BLaER1 treated with 17β-estradiol and CSF1 and Interleukin-3, amounts not matched to agents 10 nM and 100 nM (cell line): ENCODE data around the gene PPFIA1.
"Not testable (repeated sequence)": the region's sequence is repeated elsewhere in the genome, so short reads cannot be mapped to it uniquely, and the experiment has no call there.

ENCODE experiments used
- H3K27ac ChIP-seq, 11 experiments: shearing (Covaris generic); formaldehyde crosslinking; 2 replicates each; pipeline ENCODE4 v1.8.1; 2022
- H3K27me3 ChIP-seq, 11 experiments: shearing (Covaris generic); formaldehyde crosslinking; 2 replicates each; pipeline ENCODE4 v1.8.1; 2022
- H3K36me3 ChIP-seq, 11 experiments: shearing (Covaris generic); formaldehyde crosslinking; 2 replicates each; pipeline ENCODE4 v1.8.1; 2022
- H3K4me1 ChIP-seq, 10 experiments: shearing (Covaris generic); formaldehyde crosslinking; 2 replicates each; pipeline ENCODE4 v1.8.1; 2022
- H3K4me2 ChIP-seq, 11 experiments: shearing (Covaris generic); formaldehyde crosslinking; 2 replicates each; pipeline ENCODE4 v1.8.1; 2022
- H3K4me3 ChIP-seq, 10 experiments: shearing (Covaris generic); formaldehyde crosslinking; 2 replicates each; pipeline ENCODE4 v1.8.1; 2022
- H3K9ac ChIP-seq, 11 experiments: shearing (Covaris generic); formaldehyde crosslinking; 2 replicates each; pipeline ENCODE4 v1.8.1; 2022
- H3K9me3 ChIP-seq, 11 experiments: shearing (Covaris generic); formaldehyde crosslinking; replicated peaks in 1 of 11; 2 replicates each; pipeline ENCODE4 v1.8.1; 2022
- H4K20me1 ChIP-seq, 11 experiments: shearing (Covaris generic); formaldehyde crosslinking; 2 replicates each; pipeline ENCODE4 v1.8.1; 2022
- Cebpa-rat ChIP-seq, 11 experiments: shearing (Covaris generic); IDR thresholded peaks; 2 replicates each; pipeline ENCODE4 v1.8.1; 2022

PPFIA1 gene

DNA sequence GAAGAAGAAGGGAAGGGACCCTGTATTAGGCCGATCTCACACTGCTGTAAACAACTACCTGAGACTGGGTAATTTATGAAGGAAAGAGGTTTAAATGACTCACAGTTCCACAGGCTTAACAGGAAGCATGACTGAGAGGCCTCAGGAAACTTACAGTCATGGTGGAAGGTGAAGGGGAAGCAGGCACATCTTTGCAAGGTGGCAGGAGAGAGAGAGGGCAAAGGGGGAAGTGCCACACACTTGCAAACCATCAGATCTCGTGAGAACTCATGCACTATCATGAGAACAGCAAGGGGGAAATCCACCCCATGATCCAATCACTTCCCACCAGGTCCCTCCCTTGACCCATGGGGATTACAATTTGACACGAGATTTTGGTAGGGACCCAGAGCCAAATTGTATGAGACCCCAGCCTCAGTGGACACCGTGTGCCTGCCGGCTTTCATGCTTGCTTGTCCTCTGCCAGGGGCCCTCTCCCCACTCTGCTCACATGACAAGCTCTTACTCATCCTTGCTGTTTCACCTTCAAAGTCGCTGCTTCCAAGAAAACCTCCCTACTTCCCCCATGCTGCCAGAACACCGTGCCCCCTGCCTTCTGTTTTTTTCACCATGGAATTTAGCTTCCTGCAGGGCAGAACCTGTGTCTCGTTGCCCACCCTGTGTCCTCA, 23.3 kb upstream of the PPFIA1 start:
- Histone ChIP-seq H3K36me3 (no peaks in the 10 kb centered on the region), H3K4me1 (peaks cover 0 to 8% (median 4%) of the 10 kb centered on the region in 10 experiments; a peak in 7 of 20 replicates), H3K27ac (no peak overlapping the region), H3K9ac (no peak overlapping the region), H3K4me2 (peak overlapping the region in 3 of 11 experiments; percentile 11 to 31 (median 11); a peak in 1 of 22 replicates), H3K9me3 (peaks cover 0 to 9% (median 0%) of the 10 kb centered on the region in 11 experiments; a peak in 3 of 22 replicates), H4K20me1 (no peaks in the 10 kb centered on the region), H3K4me3 (no peak overlapping the region), H3K27me3 (no peaks in the 10 kb centered on the region)
- no peak for TF ChIP-seq Cebpa-rat (IDR thresholded peaks at IDR 0.05)

DNA sequence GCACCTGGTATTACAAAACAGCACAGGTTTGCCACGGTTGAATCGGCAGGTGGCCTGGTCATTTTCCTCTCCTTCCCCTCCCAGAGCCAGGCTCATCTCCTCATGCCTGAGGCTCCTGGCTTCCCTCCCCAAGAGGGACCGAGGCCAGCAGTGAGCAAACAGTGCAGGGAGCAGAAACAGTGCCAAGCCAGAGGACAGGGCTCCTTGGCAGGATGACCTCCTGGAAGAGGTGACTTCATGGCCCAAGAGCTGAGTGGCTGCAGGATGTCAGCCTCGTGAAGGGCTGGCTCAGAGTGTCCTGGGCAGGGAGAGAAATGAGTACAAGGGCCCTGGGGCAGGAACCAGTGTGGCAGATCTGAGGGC, 22.8 kb upstream of the PPFIA1 start:
- TF ChIP-seq Cebpa-rat (IDR thresholded peaks at IDR 0.05) = no peak
- H3K4me3 ChIP-seq = no peak overlapping the region
- H3K27ac ChIP-seq = no peak overlapping the region
- H3K4me2 ChIP-seq = peak overlapping the region in 3 of 11 experiments; percentile 11 to 31 (median 11); a peak in 1 of 22 replicates
- H3K36me3 ChIP-seq = no peaks in the 10 kb centered on the region
- no peaks in the 10 kb centered on the region for H4K20me1 ChIP-seq
- H3K9ac ChIP-seq = no peak overlapping the region
- peaks cover 0 to 9% (median 0%) of the 10 kb centered on the region in 11 experiments; a peak in 3 of 22 replicates for H3K9me3 ChIP-seq
- peaks cover 0 to 9% (median 5%) of the 10 kb centered on the region in 10 experiments; a peak in 13 of 20 replicates for H3K4me1 ChIP-seq
- no peaks in the 10 kb centered on the region for H3K27me3 ChIP-seq

DNA sequence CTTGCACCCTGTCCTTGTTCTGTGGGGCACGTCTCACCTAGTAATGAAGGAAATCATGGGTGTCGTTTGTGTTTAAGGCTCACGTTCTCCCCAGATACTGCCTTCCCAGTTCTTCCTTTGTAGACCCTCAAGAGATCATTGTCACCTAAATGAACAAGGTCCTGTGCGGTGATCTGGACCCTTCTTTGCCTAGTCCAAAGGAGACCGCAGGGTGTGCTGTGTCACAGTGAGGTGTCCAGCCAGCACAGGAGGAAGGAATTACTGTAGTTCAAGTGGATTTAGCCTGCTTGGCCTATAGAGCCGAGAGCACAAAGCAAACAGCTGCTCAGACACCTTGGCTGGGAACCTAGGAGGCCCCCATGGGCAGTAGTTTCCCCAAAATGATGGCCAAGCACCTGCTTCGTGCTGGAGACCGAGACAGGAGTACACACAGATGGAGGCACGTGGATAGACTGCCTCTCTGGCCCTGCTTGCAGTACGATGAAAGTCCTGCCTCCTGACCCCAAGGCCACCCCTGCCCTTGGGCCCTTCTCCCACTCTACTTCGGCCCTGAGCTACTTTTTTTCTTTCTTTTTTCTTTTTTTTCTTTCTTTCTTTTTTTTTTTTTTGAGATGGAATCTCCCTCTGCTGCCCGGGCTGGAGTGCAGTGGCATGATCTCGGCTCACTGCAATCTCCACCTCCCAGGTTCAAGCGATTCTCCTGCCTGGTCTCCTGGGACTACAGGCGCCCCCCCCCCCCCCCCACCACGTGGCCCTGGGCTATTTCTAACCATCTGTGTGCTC, 19.4 kb upstream of the PPFIA1 start:
- peaks cover 0 to 9% (median 0%) of the 10 kb centered on the region in 11 experiments; a peak in 3 of 22 replicates for H3K9me3 ChIP-seq
- no peak overlapping the region for H3K27ac ChIP-seq
- no peaks in the 10 kb centered on the region for H4K20me1 ChIP-seq
- H3K4me3 ChIP-seq = no peak overlapping the region
- H3K27me3 ChIP-seq = no peaks in the 10 kb centered on the region
- no peaks in the 10 kb centered on the region for H3K36me3 ChIP-seq
- H3K9ac ChIP-seq = no peak overlapping the region
- no peak for TF ChIP-seq Cebpa-rat (IDR thresholded peaks at IDR 0.05)
- peak overlapping the region in 3 of 11 experiments; percentile 2 to 51 (median 42); a peak in 2 of 22 replicates for H3K4me2 ChIP-seq
- peaks cover 0 to 16% (median 10%) of the 10 kb centered on the region in 10 experiments; a peak in 14 of 20 replicates for H3K4me1 ChIP-seq

DNA sequence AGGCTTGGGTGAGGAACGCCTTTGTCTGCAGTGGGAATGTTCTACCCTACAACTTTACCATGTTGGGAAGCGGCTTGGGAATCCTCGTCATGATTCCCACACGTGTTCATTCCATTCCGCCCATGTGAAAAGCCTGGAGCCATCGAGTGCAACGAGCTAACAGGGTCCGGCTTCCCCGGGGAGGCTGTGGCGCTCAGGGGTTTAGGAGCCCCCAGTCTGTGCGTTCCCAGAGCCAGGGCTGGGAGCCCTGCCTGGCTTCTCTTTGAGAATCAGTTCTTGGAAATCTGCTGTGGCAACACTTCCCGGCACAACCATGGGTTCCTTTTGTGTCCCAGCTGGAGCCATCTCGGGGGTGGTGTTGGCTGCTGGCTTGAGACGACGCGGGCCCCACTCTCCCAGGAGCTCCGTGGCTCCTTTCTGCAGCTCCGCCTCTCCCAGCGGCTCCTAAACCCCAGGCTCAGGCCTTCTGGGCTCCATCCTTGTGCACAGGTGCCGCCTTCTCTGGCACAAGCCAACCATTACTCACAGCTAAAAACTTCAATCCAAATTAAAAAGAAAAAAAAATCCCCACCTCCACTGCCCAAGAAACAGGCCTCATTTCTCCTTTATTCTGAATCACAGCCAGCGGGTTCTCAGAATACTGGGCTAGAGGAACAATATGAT, 18.7 kb upstream of the PPFIA1 start:
- H3K9ac ChIP-seq = no peak overlapping the region
- no peak overlapping the region for H3K4me3 ChIP-seq
- peaks cover 0 to 16% (median 10%) of the 10 kb centered on the region in 10 experiments; a peak in 14 of 20 replicates for H3K4me1 ChIP-seq
- H3K9me3 ChIP-seq = peaks cover 0 to 7% (median 0%) of the 10 kb centered on the region in 11 experiments; a peak in 3 of 22 replicates
- TF ChIP-seq Cebpa-rat (IDR thresholded peaks at IDR 0.05) = no peak
- H3K27ac ChIP-seq = no peak overlapping the region
- no peaks in the 10 kb centered on the region for H4K20me1 ChIP-seq
- H3K27me3 ChIP-seq = no peaks in the 10 kb centered on the region
- H3K4me2 ChIP-seq = peak overlapping the region in 6 of 11 experiments; percentile 2 to 51 (median 30); a peak in 6 of 22 replicates
- H3K36me3 ChIP-seq = no peaks in the 10 kb centered on the region

DNA sequence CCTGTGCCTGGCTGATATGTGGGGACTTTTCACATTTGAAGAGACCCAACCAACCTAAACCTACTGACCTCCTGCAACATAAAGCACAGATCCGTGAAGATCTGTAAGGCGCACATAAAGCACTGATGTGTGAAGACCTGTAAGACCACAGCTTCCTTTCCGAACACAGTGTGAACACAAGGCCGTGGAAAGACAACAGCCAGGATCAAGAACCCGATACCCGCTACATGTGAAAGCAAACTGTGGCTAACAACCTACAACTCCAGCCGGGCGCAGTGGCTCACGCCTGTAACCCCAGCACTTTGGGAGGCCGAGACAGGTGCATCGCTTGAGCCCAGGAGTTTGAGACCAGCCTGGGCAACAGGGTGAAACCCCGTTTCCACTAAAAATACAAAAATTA, 17.6 kb upstream of the PPFIA1 start:
- no peak overlapping the region for H3K4me3 ChIP-seq
- TF ChIP-seq Cebpa-rat (IDR thresholded peaks at IDR 0.05) = no peak
- H3K27me3 ChIP-seq = no peaks in the 10 kb centered on the region
- peak overlapping the region in 8 of 11 experiments; percentile 32 to 69 (median 56); a peak in 16 of 22 replicates for H3K4me2 ChIP-seq
- H3K36me3 ChIP-seq = no peaks in the 10 kb centered on the region
- no peak overlapping the region for H3K9ac ChIP-seq
- no peaks in the 10 kb centered on the region for H4K20me1 ChIP-seq
- no peaks in the 10 kb centered on the region for H3K9me3 ChIP-seq
- no peak overlapping the region for H3K27ac ChIP-seq
- peaks cover 0 to 16% (median 10%) of the 10 kb centered on the region in 10 experiments; a peak in 14 of 20 replicates for H3K4me1 ChIP-seq

DNA sequence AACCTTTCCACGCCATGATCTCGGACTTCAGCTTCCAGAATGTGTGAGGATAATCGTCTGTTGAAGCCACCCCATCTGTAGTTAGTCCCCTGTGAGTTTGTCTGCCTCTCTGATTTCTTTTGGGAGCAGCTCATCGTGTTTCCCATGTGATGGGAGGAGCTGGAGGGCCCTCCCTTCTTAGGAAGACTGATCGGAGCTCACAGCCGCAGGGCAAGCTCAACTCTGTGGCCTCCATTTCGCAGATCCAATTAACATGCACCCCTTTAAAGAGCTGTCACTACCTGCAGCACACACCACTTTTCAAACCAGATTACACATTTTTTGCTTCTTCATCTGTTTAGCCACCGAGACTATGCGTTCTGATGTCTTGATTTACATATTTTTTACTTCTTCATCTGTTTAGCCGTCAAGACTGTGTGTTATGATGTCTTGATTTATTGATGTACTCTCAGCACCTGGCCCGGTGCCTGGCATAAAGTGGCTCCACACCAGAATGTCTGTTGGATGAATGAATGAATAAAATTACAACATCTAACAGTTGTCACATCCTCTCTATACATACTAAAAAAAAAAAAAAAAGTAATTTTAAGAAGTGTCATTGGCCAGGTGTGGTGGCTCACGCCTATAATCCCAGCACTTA, 14.9 kb upstream of the PPFIA1 start:
- Histone ChIP-seq H3K9ac (no peak overlapping the region), H3K4me2 (no peak overlapping the region), H3K36me3 (no peaks in the 10 kb centered on the region), H3K9me3 (no peaks in the 10 kb centered on the region), H4K20me1 (no peaks in the 10 kb centered on the region), H3K27ac (no peak overlapping the region), H3K27me3 (no peaks in the 10 kb centered on the region), H3K4me1 (peaks cover 0 to 16% (median 10%) of the 10 kb centered on the region in 10 experiments; a peak in 14 of 20 replicates), H3K4me3 (no peak overlapping the region)
- TF ChIP-seq Cebpa-rat (IDR thresholded peaks at IDR 0.05) = no peak

DNA sequence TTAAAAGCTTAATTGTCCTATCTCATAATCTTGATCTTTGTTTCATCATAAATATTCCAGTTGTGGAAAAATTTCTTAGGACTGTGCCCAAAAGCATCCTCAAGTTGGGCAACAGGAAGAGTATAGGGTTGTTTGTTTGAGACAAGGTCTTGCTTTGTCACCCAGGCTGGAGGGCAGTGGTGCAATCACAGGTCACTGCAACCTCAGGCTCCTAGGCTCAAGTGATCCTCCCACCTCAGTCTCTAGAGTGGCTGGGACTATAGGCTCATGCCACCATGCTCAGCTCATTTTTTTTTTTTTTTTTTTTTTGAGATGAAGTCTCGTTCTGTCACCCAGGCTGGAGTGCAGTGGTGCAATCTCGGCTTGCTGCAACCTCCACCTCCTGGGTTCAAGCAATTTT, 11.4 kb upstream of the PPFIA1 start:
- H3K36me3 ChIP-seq, H3K27ac ChIP-seq, H3K27me3 ChIP-seq, H3K9me3 ChIP-seq, H3K9ac ChIP-seq, H3K4me3 ChIP-seq, H3K4me1 ChIP-seq, H4K20me1 ChIP-seq: not testable (repeated sequence)
- 0 out of 22 replicates have a peak overlapping the region, but pooled peaks of 1 of the 11 experiments have one; percentile 10 for H3K4me2 ChIP-seq

DNA sequence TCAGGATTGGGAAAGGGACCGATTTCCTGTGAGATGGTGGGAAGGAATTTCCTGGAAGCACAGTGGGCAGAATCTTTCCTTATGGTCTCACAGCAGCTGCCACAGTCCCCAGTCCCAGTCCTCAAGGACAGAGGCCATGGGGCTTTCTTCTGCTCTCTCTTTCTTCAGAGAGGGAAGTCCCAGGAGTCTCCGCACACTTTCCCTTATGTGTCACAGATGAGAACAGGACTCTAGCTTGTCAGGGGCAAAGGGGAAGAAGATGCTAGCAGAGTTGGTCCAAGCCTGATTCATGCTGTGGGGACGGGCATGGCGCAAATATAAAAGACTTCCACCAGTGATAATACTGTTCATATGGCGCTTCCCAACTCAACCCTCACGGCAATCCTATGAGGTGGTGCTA, 7.5 kb upstream of the PPFIA1 start:
- Histone ChIP-seq H3K36me3 (no peaks in the 10 kb centered on the region), H3K9me3 (no peaks in the 10 kb centered on the region), H4K20me1 (no peaks in the 10 kb centered on the region), H3K27me3 (no peaks in the 10 kb centered on the region), H3K4me2 (no peak overlapping the region), H3K27ac (no peak overlapping the region), H3K9ac (no peak overlapping the region), H3K4me1 (peaks cover 7 to 13% (median 9%) of the 10 kb centered on the region in 10 experiments; a peak in 17 of 20 replicates), H3K4me3 (no peak overlapping the region)
- no peak for TF ChIP-seq Cebpa-rat (IDR thresholded peaks at IDR 0.05)
